Activated CD8-positive, alpha-beta memory T cell treated with anti-CD3 and anti-CD28 coated beads, Interleukin-2, amount 50 U/mL, for 48 hours (primary cell): ENCODE results near the gene RELCH.
A peak's percentile ranks its signal among the peaks of the same experiment; 100 is the strongest.

Source experiments
- DNase-seq: peaks from one replicate; pipeline ENCODE4 v3.0.0-alpha.2; 2020

Gene RELCH

GRCh38 chr18:62196980-62197379, 9.9 kb downstream of the RELCH start:
- DNase-seq = no peak

DNA sequence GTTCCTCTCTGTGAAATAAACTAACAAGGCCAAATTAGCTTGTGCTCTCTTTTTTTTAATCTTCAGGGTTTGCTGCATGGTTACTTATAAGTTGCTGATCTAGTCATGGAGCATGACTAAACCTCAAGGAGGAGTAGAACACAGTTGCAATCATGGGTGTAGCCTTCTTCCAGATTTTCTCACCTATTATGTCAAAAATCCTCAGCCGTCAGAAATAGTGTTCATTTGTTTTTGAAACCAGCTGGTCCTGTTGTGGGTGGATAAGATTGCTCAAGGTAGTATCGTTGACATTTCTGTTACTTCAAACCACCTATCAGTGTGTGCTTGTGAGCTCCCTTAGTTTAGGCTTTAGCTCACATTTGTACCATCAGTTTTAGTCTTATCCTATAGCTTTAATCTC, 11.2 kb downstream of the RELCH start:
- DNase-seq = no peak

- no peak for DNase-seq
These were observed 12.6 kb downstream of the RELCH start for GRCh38 chr18:62199629-62200028.

- no peak for DNase-seq
These were observed 13.3 kb downstream of the RELCH start for GRCh38 chr18:62200121-62200914.

DNA sequence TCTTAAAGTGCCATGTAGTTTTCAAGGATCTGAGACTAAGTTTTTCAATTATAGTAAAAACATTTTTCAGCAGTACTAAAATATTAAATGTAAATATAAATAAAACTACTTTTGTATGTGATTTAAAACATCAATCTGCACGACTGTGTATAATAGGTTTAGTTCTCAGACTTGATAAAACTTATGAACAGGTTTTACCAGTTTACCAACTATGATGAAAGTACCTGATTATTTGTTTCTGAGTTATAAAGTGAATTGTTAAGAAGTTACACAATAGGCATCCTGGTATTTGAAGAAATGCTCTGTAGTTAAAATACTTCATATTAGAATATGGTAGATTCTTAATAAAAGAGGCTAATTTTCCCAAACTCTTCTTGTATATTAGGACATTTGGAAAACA, 14.8 kb downstream of the RELCH start:
- no peak for DNase-seq

DNA sequence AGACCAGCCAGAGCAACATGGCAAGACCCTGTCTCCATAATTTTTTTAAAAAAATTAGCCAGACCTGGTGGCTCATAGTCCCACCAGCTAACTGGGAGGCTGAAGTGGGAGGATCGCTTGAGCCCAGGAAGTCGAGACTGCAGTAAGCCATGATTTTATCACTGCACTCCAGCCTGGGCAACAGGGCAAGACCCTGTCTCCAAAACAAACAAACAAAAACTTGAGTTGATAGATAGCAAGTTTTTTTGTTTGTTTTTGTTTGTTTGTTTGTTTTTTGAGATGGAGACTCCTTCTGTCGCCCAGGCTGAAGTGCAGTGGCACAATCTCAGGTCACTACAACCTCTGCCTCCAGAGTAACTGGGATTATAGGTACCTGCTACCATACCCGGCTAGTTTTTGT, 18.8 kb downstream of the RELCH start:
- DNase-seq = no peak

- DNase-seq = no peak
These were observed 19.5 kb downstream of the RELCH start for GRCh38 chr18:62206593-62206992.

DNA sequence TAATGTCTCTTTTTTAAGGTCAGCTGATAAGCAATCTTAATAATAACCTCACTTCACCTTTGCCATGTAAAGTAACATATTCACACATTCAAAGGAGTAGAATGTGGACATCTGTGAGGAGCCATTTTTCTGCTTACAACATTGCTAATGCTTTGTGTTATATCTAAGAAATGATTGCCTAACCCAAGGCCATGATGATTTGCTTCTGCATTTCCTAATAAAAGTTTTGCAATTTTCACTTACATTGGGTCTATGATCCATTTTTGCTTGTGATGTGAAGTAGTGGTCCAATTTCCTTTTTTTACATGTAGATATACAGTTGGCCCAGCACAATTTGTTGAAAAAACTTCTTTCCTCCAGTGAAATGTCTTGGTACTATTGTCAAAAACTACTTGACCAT, 22.0 kb downstream of the RELCH start:
- DNase-seq = no peak

- DNase-seq = no peak
These were observed 23.1 kb downstream of the RELCH start for GRCh38 chr18:62210138-62210537.

- no peak for DNase-seq
These were observed 24.3 kb downstream of the RELCH start for GRCh38 chr18:62211325-62211828.

- DNase-seq = no peak
These were observed 27.7 kb downstream of the RELCH start for GRCh38 chr18:62214790-62215189.

GRCh38 chr18:62224229-62224628, 37.2 kb downstream of the RELCH start:
- no peak for DNase-seq

DNA sequence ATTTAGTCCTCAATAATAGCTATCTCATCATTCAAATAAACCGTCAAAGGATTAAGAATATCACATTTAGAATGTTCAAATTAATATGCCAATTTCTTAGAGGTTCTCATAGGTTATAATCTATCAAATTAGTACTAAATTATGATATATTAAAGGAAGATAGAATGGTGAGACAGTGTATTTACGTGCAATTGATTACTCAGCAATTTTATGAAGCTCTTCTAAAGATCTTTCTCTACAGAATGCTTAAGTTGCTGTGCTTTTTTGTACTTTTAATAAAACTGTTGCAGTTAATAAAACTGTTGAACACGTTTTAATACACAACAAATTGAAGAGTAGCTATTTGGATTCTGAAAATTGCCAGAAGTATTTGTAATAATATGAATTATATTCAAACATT, 39.0 kb downstream of the RELCH start:
- no peak for DNase-seq

DNA sequence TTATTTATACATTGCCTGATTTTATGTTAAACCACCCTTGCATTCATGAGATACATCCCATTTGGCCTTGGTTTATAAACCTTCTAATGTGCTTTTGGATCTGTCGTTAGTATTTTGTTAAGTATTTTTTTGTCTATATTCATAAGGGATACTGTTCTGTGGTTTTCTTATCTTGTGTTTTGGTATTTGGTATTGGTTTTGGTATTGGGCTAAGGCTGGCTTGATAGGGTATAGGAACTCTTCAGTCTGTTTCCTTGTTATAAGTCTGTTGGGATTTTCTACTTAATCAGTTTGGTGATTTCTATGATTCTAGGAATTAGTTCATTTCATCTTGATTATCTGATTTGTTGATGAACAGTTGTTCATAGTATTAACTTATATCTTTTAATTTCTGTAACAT, 49.2 kb downstream of the RELCH start:
- no peak for DNase-seq

DNA sequence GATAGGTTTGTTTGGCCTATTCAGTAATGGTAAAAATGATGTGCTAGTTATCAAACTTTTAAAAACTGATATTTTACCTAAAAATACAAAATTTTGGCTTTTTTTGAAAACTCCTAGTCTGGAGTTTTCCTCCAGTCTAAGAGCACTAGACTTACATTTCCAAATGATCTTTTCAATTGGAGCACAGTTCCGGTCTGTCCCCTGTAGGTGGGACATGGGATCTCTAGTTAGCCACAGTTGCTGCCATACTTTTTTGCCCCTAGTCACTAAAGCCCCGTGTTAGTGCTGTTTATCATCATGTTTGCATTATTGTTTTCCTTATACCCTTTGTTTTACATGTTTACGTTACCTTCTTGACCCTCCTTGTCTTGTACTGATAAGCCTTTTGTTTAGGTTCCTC, 52.4 kb downstream of the RELCH start:
- no peak for DNase-seq

GRCh38 chr18:62242955-62243354, 55.9 kb downstream of the RELCH start:
- DNase-seq = no peak

GRCh38 chr18:62245177-62245576, 58.1 kb downstream of the RELCH start:
- no peak for DNase-seq

DNA sequence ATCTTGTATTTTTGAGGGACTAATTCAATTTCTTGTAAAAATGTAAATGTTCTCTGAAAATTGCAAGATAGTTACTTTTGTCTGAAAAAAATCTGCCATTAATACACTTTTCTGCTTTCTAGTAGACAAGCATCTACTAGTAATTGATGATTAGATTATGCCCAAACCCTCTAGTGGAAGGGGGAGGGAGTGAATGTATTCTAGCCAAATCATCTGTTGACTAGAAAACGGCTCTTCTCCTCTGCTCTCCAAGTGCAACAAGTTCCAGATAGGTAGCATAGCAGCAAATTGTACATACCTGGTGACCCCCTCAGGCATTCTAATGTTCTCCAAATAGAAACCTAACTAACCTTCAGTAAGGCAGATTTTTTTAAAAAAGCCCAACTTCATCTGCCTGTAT, 58.6 kb downstream of the RELCH start:
- no peak for DNase-seq

DNA sequence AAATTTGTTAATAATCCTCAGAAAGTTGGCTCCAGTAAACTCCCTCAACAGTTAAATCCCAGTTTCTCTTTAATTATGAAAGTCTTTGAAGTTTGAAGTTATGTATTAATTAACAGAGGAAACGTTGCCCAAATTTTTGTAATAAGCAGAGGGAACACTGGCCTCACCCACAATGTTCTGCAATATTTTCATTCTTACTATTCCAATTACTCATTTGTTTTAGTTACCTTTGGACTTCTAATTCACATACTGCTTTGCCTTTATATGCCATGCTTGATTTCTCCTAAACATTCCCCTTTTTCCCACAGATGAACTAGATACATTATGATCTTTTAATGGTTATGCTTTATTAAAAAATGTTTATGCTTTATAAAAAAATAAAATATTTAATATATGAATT, 61.3 kb downstream of the RELCH start:
- DNase-seq = no peak

- peak; percentile 76 for DNase-seq
These were observed 62.5 kb downstream of the RELCH start for GRCh38 chr18:62249478-62250097.

DNA sequence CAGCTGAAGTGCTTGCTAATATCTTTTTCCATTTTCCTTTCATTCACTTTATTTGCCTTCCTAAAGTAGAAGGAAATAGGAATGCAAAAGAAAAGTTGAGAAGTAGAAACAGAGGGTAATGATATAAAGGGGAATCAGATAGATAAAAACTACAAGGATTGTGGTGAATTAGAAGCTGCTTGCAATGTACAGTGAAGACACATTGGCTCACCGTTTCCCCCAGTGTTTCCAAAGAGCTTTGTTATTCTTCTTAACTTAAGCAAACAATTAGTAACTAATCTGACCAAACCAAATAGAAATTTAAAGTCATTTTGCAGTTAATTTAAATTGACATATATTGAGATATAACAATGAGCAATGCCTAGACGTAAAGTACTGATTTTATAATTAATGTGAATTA, 63.4 kb downstream of the RELCH start:
- DNase-seq = no peak

GRCh38 chr18:62258093-62258492, 71.0 kb downstream of the RELCH start:
- no peak for DNase-seq

- no peak for DNase-seq
These were observed 71.6 kb downstream of the RELCH start for GRCh38 chr18:62258616-62259015.

DNA sequence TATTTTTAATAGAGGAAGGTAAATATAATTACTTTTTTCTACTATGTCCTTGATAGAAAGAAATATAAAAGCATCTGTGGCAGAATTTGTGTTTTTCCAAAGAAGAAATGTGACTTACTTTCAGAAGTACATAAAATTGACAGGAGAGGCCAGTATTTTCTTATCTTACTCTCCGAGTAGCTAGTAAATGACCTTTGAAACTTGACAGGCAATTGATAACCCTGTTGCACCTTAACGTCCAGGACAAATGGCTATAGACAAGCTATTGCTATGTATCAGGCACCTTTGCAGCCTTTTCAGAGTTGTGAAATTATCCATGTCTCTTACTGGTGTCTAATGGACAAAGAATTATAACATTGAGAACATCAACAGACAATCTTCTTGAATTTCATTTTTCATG, 75.0 kb downstream of the RELCH start:
- no peak for DNase-seq

- no peak for DNase-seq
These were observed 77.9 kb downstream of the RELCH start for GRCh38 chr18:62264984-62265383.
